Measurements from ENCODE around the gene KIF13A. TPM values are rescaled to one million over a fixed set of nuclear protein-coding genes. Genes with fewer than 3 reads are reported as not detected.

The KIF13A gene
- total RNA-seq, 2 donors from 2014 or later = 36.8 to 57.5 TPM

DNA sequence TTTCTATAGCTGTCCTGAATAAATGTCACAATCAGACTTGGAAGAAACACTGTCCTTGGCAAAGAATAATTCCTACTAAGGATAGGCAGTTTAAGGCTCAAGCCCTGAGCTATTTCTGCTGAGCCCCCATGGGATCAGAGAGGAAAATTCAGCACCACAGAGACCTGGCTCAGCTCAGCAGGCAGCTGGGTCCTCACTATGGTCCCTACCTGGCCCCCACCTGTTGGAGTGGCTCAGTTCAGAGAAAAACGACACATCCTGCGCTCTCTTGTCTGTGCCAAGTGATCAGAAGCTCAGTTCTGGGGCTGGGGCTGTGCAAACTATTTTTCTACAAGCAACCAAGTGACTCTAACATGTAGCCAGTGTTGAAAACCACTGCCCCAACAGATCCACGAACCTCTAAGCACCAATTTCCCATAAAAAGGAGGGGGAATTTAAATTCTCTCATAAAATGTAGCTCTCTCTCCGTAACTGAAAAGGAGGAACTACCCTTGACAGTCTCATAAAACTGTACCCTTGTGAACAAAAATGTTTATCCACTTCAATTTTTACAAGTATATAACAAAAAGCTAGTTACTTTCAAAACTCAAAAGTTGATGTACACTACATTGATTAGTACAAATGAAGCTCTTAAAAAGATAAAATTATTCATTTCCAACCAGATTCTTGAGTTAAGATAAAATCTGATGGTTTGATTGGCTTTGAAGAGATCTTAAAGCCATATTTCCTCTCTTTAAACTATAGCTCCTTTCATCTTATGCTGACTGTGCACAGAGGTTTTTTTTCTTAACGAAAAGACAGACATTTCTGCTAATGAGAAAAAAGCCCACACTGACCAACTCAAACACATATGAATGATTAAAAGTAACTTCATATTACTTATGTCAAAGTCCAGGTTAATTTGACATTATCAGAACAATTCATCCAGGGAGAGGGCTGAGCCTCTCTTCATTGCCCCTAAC lies 52.0 kb downstream of the KIF13A start:
- peaks cover 6% of the 10 kb centered on the region for H3K4me1 ChIP-seq (replicated peaks)

DNA sequence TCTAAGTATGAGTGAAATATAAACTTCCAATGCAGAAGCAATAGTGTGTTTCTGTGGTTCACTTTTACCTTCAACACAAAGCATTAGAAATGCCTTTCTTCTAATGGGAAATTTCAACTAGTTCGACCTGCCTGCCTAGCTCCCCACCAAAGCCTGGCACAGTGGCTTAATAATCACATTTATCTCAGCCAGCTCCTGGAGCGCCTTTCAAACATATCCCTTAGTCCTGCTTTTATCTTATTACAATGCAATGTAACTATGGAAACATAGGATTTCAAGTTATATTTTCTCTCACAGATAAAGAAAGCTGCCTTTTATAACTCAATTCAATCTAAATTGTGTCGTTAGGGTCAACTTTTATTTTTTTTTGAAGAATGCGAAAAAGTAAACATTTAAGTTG lies 53.7 kb downstream of the KIF13A start:
- intact Hi-C loops (cut with DNase I) = loop anchor here (10.0 kb wide), 1 partner anchor 51 kb away; the partner anchor contains the start of gene KIF13A
- no peak for DNase-seq (ENCODE audit: low spot score)
- Histone ChIP-seq H3K36me3 (no peaks in the 10 kb centered on the region), H3K4me1 (replicated peaks) (peaks cover 6% of the 10 kb centered on the region), H3K27ac (no peak overlapping the region), H3K9me3 (no peaks in the 10 kb centered on the region), H3K27me3 (replicated peaks; ENCODE audit: insufficient read depth) (no peaks in the 10 kb centered on the region), H3K4me3 (no peak overlapping the region)
- TF ChIP-seq, protein P1, sequence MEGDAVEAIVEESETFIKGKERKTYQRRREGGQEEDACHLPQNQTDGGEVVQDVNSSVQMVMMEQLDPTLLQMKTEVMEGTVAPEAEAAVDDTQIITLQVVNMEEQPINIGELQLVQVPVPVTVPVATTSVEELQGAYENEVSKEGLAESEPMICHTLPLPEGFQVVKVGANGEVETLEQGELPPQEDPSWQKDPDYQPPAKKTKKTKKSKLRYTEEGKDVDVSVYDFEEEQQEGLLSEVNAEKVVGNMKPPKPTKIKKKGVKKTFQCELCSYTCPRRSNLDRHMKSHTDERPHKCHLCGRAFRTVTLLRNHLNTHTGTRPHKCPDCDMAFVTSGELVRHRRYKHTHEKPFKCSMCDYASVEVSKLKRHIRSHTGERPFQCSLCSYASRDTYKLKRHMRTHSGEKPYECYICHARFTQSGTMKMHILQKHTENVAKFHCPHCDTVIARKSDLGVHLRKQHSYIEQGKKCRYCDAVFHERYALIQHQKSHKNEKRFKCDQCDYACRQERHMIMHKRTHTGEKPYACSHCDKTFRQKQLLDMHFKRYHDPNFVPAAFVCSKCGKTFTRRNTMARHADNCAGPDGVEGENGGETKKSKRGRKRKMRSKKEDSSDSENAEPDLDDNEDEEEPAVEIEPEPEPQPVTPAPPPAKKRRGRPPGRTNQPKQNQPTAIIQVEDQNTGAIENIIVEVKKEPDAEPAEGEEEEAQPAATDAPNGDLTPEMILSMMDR (IDR thresholded peaks at IDR 0.05) = no peak
- TF ChIP-seq POLR2AphosphoS5 (IDR thresholded peaks at IDR 0.05) (no peak), POLR2A (IDR thresholded peaks at IDR 0.05) (no peak)
- WGBS = 72% methylated on average over 4 of the region's 4 CpGs

More for the DNA sequence above, 52.0 kb downstream of the KIF13A start:
- Histone ChIP-seq H3K4me3 (no peak overlapping the region), H3K9me3 (no peaks in the 10 kb centered on the region), H3K27ac (no peak overlapping the region), H3K36me3 (no peaks in the 10 kb centered on the region), H3K27me3 (replicated peaks; ENCODE audit: insufficient read depth) (no peaks in the 10 kb centered on the region)
- TF ChIP-seq, protein P1 (IDR thresholded peaks at IDR 0.05) = no peak
- no peak for TF ChIP-seq POLR2AphosphoS5 (IDR thresholded peaks at IDR 0.05)
- TF ChIP-seq POLR2A (IDR thresholded peaks at IDR 0.05) = no peak
- intact Hi-C loops (cut with DNase I) = loop anchor here (10.0 kb wide), 1 partner anchor 49 kb away; the partner anchor contains the start of gene KIF13A
- no peak for DNase-seq (ENCODE audit: low spot score)
- 16% methylated on average over 5 of the region's 5 CpGs for whole genome bisulfite sequencing

- no peaks in the 10 kb centered on the region for H3K27me3 ChIP-seq (replicated peaks; ENCODE audit: insufficient read depth)
- no peak for DNase-seq (ENCODE audit: low spot score)
- no peaks in the 10 kb centered on the region for H3K9me3 ChIP-seq
- intact Hi-C loops (cut with DNase I) = loop anchor here (10.0 kb wide), 1 partner anchor 52 kb away; the partner anchor contains the start of gene KIF13A
- 43% methylated on average over 5 of the region's 5 CpGs for WGBS
- H3K4me1 ChIP-seq (replicated peaks) = peaks cover 6% of the 10 kb centered on the region
- TF ChIP-seq POLR2AphosphoS5 (IDR thresholded peaks at IDR 0.05) = no peak
- TF ChIP-seq, protein P1 (IDR thresholded peaks at IDR 0.05) = no peak
- TF ChIP-seq POLR2A (IDR thresholded peaks at IDR 0.05) = no peak
- H3K4me3 ChIP-seq = no peak overlapping the region
- H3K27ac ChIP-seq = no peak overlapping the region
- no peaks in the 10 kb centered on the region for H3K36me3 ChIP-seq
Observed at GRCh38 chr6:17932330-17932852, 55.0 kb downstream of the KIF13A start.

- no peak for DNase-seq (ENCODE audit: low spot score)
- no peaks in the 10 kb centered on the region for H3K36me3 ChIP-seq
- no peaks in the 10 kb centered on the region for H3K27me3 ChIP-seq (replicated peaks; ENCODE audit: insufficient read depth)
- no peak overlapping the region for H3K27ac ChIP-seq
- H3K4me1 ChIP-seq (replicated peaks) = peaks cover 6% of the 10 kb centered on the region
- H3K9me3 ChIP-seq = no peaks in the 10 kb centered on the region
- intact Hi-C loops (cut with DNase I) = loop anchor here (10.0 kb wide), 1 partner anchor 54 kb away; the partner anchor contains the start of gene KIF13A
- no peak overlapping the region for H3K4me3 ChIP-seq
- no peak for TF ChIP-seq POLR2AphosphoS5 (IDR thresholded peaks at IDR 0.05)
- no peak for TF ChIP-seq POLR2A (IDR thresholded peaks at IDR 0.05)
- TF ChIP-seq, protein P1 (IDR thresholded peaks at IDR 0.05) = no peak
Observed at GRCh38 chr6:17931227-17931626, 56.2 kb downstream of the KIF13A start.

All from prostate gland (tissue), 2 donors.